ENCODE measurements around the gene BNC1. TPM values are rescaled to one million over a fixed set of nuclear protein-coding genes. Genes with fewer than 3 reads are reported as not detected.
A peak's percentile ranks its signal among the peaks of the same experiment; 100 is the strongest.

BNC1 gene
- total and polyA plus RNA-seq, 2 experiments from 2014 or later: 4.1 to 7.5 TPM

DNA sequence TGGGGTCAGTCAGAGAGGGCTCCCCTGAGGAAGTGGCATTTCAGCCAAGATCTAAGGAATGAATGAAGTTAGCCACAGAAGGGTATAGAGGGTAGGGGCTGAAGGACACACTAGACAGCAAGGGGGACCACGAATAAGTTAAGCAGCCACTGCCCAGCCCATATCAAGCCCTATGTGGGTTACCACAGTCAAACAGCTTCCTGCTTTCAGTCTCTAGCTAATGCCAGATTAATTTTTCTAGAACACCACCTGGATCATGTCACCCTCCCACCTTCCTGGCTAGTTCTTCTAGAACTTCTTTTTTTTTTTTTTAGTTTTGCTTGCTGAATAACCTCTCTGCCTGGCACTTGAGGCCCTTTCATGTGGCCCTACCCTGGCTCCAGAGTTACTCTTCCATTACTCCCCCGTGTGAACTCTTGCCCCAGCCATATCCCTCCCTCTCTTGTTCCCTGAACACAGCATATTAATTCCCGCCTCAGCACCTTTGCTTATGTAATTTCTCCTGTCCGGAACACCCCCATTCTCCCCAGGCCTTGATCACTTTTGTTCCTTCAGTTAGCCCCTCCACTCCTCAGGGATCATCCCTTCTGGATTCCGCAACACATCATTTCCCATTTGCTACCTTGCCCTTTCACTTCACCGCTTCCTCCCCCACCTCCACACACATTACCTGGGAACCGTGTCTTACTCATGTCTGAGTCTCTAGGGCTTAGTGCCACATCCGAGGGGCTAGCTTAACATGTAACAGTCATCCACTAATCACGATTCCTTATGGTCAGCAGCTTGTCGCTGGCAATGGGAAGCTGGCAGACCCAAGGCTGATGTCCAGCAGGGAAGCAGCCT, 20.6 kb upstream of the BNC1 start:
- 76 to 80% methylated on average over 10 of the region's 10 CpGs for WGBS, 2 experiments (ENCODE audit: low coverage in 1 of 2, low lambda C conversion rate in 2 of 2, missing lambda C conversion rate in 2 of 2)
- H4K20me1 ChIP-seq (ENCODE audit: insufficient read depth): no peaks in the 10 kb centered on the region
- no peak overlapping the region for H3K27ac ChIP-seq
- peaks cover 15% of the 10 kb centered on the region for H3K4me1 ChIP-seq (ENCODE audit: insufficient read depth)
- H3K9me2 ChIP-seq (ENCODE audit: insufficient read depth): no peaks in the 10 kb centered on the region
- H3K4me3 ChIP-seq: no peak overlapping the region
- no peaks in the 10 kb centered on the region for H3K9me3 ChIP-seq (ENCODE audit: low read depth)
- H3K9ac ChIP-seq: no peak overlapping the region
- no peak for TF ChIP-seq EZH2 (IDR thresholded peaks at IDR 0.05; ENCODE audit: insufficient read depth, poor library complexity, severe bottlenecking)
- no peak for TF ChIP-seq EZH2phosphoT487 (IDR thresholded peaks at IDR 0.05; ENCODE audit: insufficient read depth, low read depth)
- no peaks in the 10 kb centered on the region for H3K79me2 ChIP-seq (ENCODE audit: insufficient read depth)
- H3K27me3 ChIP-seq (replicated peaks; ENCODE audit: insufficient read depth): no peaks in the 10 kb centered on the region
- DNase-seq: no peak
- H3K36me3 ChIP-seq (ENCODE audit: low read depth): no peaks in the 10 kb centered on the region
- no peaks in the 10 kb centered on the region for H3F3A ChIP-seq (ENCODE audit: insufficient read depth)
- H2AFZ ChIP-seq: 0 out of 2 replicates have a peak overlapping the region, but pooled peaks have one; percentile 42
- in situ Hi-C loops (cut with MboI): no loop called here
- H3K4me2 ChIP-seq (ENCODE audit: unreplicated experiment): peak overlapping the region; percentile 16

DNA sequence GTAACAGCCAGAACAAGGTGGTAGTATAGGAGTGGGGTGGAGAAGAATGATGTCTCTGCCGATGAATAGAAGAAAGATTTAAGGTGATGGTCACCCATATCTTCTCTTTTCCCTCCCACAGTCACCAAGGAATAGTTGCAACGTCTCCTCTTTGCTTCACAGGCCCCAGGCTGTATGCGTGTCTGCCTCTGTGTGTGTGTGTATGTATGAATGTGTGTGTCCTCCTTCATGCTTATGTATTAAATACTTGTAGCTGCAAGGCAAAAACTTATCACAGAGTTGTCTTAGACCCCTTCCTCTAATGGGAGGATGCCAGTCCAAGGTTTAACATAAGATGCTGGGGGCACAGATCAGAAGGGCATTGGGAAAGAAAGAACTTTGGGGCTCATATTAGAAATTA, 19.1 kb upstream of the BNC1 start:
- in situ Hi-C loops (cut with MboI): no loop called here

DNA sequence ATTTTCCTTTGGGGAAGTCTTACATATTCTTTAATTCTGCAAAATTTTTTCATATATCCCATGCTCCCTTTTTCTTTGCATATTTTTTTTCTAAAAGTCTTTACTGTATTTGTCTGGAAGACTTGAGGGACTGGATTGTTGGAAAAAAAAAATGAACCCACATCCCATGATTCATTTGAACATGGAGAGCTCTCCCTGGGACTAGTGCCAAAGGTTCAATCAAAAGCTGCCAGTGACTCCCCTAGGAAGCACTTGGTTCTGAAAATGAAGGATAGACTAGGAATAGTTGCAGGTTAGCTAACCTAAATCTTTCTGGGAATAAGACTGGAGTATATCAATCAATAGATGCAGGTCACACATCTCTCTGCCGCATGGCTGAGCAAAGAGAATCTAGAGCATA, 16.4 kb upstream of the BNC1 start:
- DNase-seq: peak; percentile 44
- Histone ChIP-seq H3F3A (ENCODE audit: insufficient read depth) (no peaks in the 10 kb centered on the region), H3K27ac (no peak overlapping the region), H3K36me3 (ENCODE audit: low read depth) (no peaks in the 10 kb centered on the region), H3K9me2 (ENCODE audit: insufficient read depth) (no peaks in the 10 kb centered on the region), H3K4me1 (ENCODE audit: insufficient read depth) (peaks cover 5% of the 10 kb centered on the region), H3K79me2 (ENCODE audit: insufficient read depth) (no peaks in the 10 kb centered on the region), H4K20me1 (ENCODE audit: insufficient read depth) (no peaks in the 10 kb centered on the region), H3K4me2 (ENCODE audit: unreplicated experiment) (no peak overlapping the region), H3K4me3 (no peak overlapping the region), H3K9ac (no peak overlapping the region), H2AFZ (no peak overlapping the region), H3K9me3 (ENCODE audit: low read depth) (no peaks in the 10 kb centered on the region), H3K27me3 (replicated peaks; ENCODE audit: insufficient read depth) (no peaks in the 10 kb centered on the region)
- 96 to 100% methylated on average over 1 of the region's 1 CpG for WGBS, 2 experiments (ENCODE audit: low coverage in 1 of 2, low lambda C conversion rate in 2 of 2, missing lambda C conversion rate in 2 of 2)
- in situ Hi-C loops (cut with MboI): no loop called here
- TF ChIP-seq EZH2phosphoT487 (IDR thresholded peaks at IDR 0.05; ENCODE audit: insufficient read depth, low read depth) (no peak), EZH2 (IDR thresholded peaks at IDR 0.05; ENCODE audit: insufficient read depth, poor library complexity, severe bottlenecking) (no peak)

More for the DNA sequence above, 19.1 kb upstream of the BNC1 start:
- no peaks in the 10 kb centered on the region for H3K9me3 ChIP-seq (ENCODE audit: low read depth)
- H4K20me1 ChIP-seq (ENCODE audit: insufficient read depth): no peaks in the 10 kb centered on the region
- 81 to 84% methylated on average over 3 of the region's 3 CpGs for WGBS, 2 experiments (ENCODE audit: low coverage in 1 of 2, low lambda C conversion rate in 2 of 2, missing lambda C conversion rate in 2 of 2)
- no peak for TF ChIP-seq EZH2 (IDR thresholded peaks at IDR 0.05; ENCODE audit: insufficient read depth, poor library complexity, severe bottlenecking)
- TF ChIP-seq EZH2phosphoT487 (IDR thresholded peaks at IDR 0.05; ENCODE audit: insufficient read depth, low read depth): no peak
- H3K27ac ChIP-seq: no peak overlapping the region
- peaks cover 15% of the 10 kb centered on the region for H3K4me1 ChIP-seq (ENCODE audit: insufficient read depth)
- H3K36me3 ChIP-seq (ENCODE audit: low read depth): no peaks in the 10 kb centered on the region
- no peak overlapping the region for H2AFZ ChIP-seq
- H3K9me2 ChIP-seq (ENCODE audit: insufficient read depth): no peaks in the 10 kb centered on the region
- H3K79me2 ChIP-seq (ENCODE audit: insufficient read depth): no peaks in the 10 kb centered on the region
- H3K4me3 ChIP-seq: no peak overlapping the region
- H3K4me2 ChIP-seq (ENCODE audit: unreplicated experiment): no peak overlapping the region
- no peaks in the 10 kb centered on the region for H3K27me3 ChIP-seq (replicated peaks; ENCODE audit: insufficient read depth)
- no peak overlapping the region for H3K9ac ChIP-seq
- DNase-seq: no peak
- H3F3A ChIP-seq (ENCODE audit: insufficient read depth): no peaks in the 10 kb centered on the region

DNA sequence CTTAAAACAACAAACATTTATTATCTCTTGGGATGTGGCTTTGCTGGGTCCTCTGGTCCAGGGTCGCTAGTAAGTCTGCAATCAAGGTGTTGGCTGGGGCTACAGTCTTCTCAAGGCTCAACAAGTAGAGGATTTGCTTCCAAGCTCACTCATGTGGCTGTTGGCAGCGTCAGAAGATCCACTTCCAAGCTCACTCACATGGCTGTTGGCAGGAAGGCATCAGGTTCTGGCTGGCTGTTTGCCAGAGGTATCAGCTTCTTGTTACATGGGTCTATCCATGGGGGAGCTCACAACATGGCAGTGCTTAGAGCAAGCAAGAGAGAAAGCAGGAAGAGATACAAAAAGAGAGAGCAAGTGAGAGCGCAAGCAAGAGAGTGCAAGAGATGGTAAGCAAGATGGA, 15.0 kb upstream of the BNC1 start:
- Histone ChIP-seq H3K9ac (no peak overlapping the region), H3K36me3 (ENCODE audit: low read depth) (no peaks in the 10 kb centered on the region), H3K9me3 (ENCODE audit: low read depth) (no peaks in the 10 kb centered on the region), H4K20me1 (ENCODE audit: insufficient read depth) (no peaks in the 10 kb centered on the region), H3K27me3 (replicated peaks; ENCODE audit: insufficient read depth) (no peaks in the 10 kb centered on the region), H3K79me2 (ENCODE audit: insufficient read depth) (no peaks in the 10 kb centered on the region), H2AFZ (no peak overlapping the region), H3K27ac (no peak overlapping the region), H3K4me1 (ENCODE audit: insufficient read depth) (no peaks in the 10 kb centered on the region), H3K9me2 (ENCODE audit: insufficient read depth) (no peaks in the 10 kb centered on the region), H3F3A (ENCODE audit: insufficient read depth) (no peaks in the 10 kb centered on the region), H3K4me3 (no peak overlapping the region), H3K4me2 (ENCODE audit: unreplicated experiment) (no peak overlapping the region)
- TF ChIP-seq EZH2phosphoT487 (IDR thresholded peaks at IDR 0.05; ENCODE audit: insufficient read depth, low read depth) (no peak), EZH2 (IDR thresholded peaks at IDR 0.05; ENCODE audit: insufficient read depth, poor library complexity, severe bottlenecking) (no peak)
- WGBS, 2 experiments (ENCODE audit: low coverage in 1 of 2, low lambda C conversion rate in 2 of 2, missing lambda C conversion rate in 2 of 2): 54 to 58% methylated on average over 3 of the region's 3 CpGs
- in situ Hi-C loops (cut with MboI): no loop called here
- no peak for DNase-seq
